Lower leg skin (tissue), 4 donors: ENCODE measurements around the gene RDM1. TPM values are rescaled to one million over a fixed set of nuclear protein-coding genes. Genes with fewer than 3 reads are reported as not detected.

Experiments used
- DNase-seq, 2 donors: peaks; one replicate each; pipeline ENCODE4 v3.0.0-alpha.2; 2019; ENCODE audit warnings: low spot score in 2 of 2
- H3K4me3 ChIP-seq: fragments of 200-600 bp; sonication (generic); 2 replicates; pipeline ENCODE4 v1.5.1; 2017; ENCODE audit warnings: mild to moderate bottlenecking, low read depth; ENCODE audit not compliant: poor library complexity, severe bottlenecking
- POLR2A ChIP-seq, 2 donors: fragments of 450-650 bp; IDR thresholded peaks; one replicate each; pipeline ENCODE4 v1.6.1; 2016 to 2017; ENCODE audit warnings: antibody characterized with exemption in 2 of 2, mild to moderate bottlenecking in 1 of 2, moderate library complexity in 1 of 2
- WGBS, 2 donors: methylation state at CpG; one replicate each; pipeline ENCODE4 v1.1.5; 2018; 5-methylcytosine and 5-hydroxymethylcytosine counted together
- intact Hi-C: fragments of 100-400 bp; cut with DNase I; formaldehyde crosslinking; loops from one replicate; pipeline ENCODE4 v1.15.0; 2023; ENCODE audit warnings: low total_unique reads
- total RNA-seq, 4 donors: library from RNA; depleted of rRNA; stranded (reverse); fragments of >200 nt; gene quantifications; one replicate each; pipeline ENCODE4 v1.1.0, GENCODE V29; 2016
- TF ChIP-seq, protein P1 (sequence below), 3 donors: fragments of 450-650 bp; IDR thresholded peaks; one replicate each; pipeline ENCODE4 v1.5.1; 2016; ENCODE audit warnings: antibody characterized with exemption in 3 of 3, mild to moderate bottlenecking in 3 of 3, moderate library complexity in 2 of 3

The RDM1 gene
- total RNA-seq, 4 donors from 2014 or later: not detected

DNA sequence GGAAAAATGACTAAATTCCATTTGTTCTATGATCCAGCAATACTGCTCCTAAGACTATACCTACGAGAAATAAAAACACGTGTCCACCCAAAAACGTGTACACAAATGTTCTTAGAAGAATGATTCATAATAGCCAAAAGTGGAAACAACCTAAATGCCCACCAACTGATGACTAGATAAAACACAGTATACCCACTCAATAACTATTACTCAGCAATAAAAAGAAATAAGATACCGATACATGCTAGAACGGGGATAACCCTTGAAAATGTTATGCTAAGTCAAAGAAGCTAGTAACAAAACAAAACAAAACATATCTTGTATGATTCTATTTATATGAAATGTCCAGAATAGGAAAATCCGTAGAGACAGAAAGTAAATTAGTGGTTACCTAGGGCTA lies 33.1 kb upstream of the RDM1 start:
- TF ChIP-seq POLR2A (IDR thresholded peaks at IDR 0.05): no peak
- TF ChIP-seq, protein P1, sequence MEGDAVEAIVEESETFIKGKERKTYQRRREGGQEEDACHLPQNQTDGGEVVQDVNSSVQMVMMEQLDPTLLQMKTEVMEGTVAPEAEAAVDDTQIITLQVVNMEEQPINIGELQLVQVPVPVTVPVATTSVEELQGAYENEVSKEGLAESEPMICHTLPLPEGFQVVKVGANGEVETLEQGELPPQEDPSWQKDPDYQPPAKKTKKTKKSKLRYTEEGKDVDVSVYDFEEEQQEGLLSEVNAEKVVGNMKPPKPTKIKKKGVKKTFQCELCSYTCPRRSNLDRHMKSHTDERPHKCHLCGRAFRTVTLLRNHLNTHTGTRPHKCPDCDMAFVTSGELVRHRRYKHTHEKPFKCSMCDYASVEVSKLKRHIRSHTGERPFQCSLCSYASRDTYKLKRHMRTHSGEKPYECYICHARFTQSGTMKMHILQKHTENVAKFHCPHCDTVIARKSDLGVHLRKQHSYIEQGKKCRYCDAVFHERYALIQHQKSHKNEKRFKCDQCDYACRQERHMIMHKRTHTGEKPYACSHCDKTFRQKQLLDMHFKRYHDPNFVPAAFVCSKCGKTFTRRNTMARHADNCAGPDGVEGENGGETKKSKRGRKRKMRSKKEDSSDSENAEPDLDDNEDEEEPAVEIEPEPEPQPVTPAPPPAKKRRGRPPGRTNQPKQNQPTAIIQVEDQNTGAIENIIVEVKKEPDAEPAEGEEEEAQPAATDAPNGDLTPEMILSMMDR (IDR thresholded peaks at IDR 0.05): no peak
- 68 to 75% methylated on average over 6 of the region's 6 CpGs for WGBS, 2 donors
- no peak overlapping the region for H3K4me3 ChIP-seq
- intact Hi-C loops: loop anchor here (10.0 kb wide), 1 partner anchor 521 kb away; the partner anchor contains the start of gene ZNHIT3
- DNase-seq: no peak

DNA sequence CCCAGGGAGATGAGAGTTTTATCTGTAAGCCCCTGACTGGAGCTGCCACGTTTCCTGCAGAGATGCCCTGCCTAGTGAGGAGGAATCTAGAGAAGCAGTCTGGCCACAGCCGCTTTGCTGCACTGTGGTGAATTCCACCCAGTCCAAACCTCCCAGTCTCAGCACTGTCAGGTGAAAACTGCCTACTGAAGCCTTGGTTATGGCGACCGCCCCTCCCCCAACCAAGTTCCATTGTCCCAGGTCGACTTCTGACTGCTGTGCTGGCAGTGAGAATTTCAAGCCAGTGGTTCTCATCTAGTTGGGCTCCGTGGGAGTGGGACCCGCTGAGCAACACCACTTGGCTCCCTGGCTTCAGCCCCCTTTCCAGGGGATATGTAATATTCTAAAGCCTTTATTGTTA lies 23.1 kb upstream of the RDM1 start:
- peak in 1 of 2 donors; percentile 77 for DNase-seq
- TF ChIP-seq, protein P1 (IDR thresholded peaks at IDR 0.05): no peak
- TF ChIP-seq POLR2A (IDR thresholded peaks at IDR 0.05): no peak
- WGBS, 2 donors: 64 to 66% methylated on average over 5 to 7 of the region's 7 CpGs
- intact Hi-C loops: no loop called here
- no peak overlapping the region for H3K4me3 ChIP-seq

DNA sequence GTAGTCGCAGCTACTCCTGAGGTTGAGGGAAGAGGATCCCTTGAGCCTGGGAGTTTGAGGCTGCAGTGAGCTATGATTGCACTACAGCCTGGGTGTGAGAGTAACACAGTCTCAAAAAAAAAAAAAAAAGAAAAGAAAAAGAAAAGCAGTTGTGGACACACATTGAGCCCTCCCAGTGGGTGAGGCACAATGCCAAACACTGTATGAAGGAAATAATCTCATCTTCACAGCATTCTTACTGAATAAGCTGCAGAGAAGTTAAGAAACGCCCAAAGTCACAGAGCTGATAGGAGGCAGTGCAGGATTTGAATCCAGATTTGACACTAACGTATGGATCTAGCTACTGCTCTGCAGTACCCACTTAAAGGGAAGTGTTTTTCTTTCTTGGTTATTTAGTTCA lies 18.8 kb upstream of the RDM1 start:
- WGBS, 2 donors: 63 to 68% methylated on average over 3 of the region's 3 CpGs
- H3K4me3 ChIP-seq: no peak overlapping the region
- DNase-seq: no peak
- intact Hi-C loops: no loop called here
- TF ChIP-seq, protein P1 (IDR thresholded peaks at IDR 0.05): no peak
- no peak for TF ChIP-seq POLR2A (IDR thresholded peaks at IDR 0.05)

DNA sequence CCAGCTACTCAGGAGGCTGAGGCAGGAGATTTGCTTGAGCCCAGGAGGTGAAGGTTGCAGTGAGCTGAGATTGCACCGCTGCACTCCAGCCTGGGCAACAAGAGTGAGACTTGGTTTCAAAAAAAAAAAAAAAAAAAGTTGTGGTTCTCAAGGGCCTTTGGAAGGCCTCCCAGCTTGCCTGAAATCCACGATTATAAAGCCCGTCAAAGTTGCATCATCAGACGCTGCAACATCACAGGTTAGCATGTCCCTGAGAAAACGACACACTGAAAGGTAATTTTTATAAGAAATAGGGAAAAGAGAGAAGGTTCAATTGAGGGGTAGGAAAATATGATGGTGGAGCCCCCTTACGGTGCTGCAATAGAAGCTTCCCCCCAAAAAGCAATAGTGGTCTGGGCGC lies 17.5 kb upstream of the RDM1 start:
- intact Hi-C loops: no loop called here
- TF ChIP-seq, protein P1 (IDR thresholded peaks at IDR 0.05): no peak
- TF ChIP-seq POLR2A (IDR thresholded peaks at IDR 0.05): no peak
- H3K4me3 ChIP-seq: no peak overlapping the region
- DNase-seq: no peak
- 86 to 94% methylated on average over 7 of the region's 7 CpGs for WGBS, 2 donors

DNA sequence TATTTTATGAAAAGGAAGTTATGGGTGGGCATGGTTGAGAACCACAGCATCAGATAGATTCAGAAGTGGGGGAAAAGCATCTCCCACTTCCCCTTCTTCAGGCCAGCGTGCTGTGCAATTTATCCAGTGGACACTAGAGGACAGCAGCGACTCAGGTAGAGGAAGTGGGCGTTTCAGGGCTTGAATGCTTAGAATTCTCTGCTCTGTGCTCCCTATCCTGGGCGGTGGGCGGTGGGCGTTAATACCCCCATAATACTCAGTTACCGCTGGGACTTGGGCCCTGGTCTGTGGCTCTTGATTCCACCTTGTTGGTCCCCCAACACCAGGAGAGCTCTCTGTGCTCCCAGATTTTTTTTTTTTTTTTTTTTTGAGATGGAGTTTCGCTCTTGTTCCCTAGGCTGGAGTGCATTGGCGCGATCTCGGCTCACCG lies 16.6 kb upstream of the RDM1 start:
- DNase-seq: no peak
- no peak overlapping the region for H3K4me3 ChIP-seq
- intact Hi-C loops: no loop called here
- no peak for TF ChIP-seq POLR2A (IDR thresholded peaks at IDR 0.05)
- TF ChIP-seq, protein P1 (IDR thresholded peaks at IDR 0.05): no peak
- 32% methylated on average over 12 of the region's 12 CpGs for WGBS, 2 donors

DNA sequence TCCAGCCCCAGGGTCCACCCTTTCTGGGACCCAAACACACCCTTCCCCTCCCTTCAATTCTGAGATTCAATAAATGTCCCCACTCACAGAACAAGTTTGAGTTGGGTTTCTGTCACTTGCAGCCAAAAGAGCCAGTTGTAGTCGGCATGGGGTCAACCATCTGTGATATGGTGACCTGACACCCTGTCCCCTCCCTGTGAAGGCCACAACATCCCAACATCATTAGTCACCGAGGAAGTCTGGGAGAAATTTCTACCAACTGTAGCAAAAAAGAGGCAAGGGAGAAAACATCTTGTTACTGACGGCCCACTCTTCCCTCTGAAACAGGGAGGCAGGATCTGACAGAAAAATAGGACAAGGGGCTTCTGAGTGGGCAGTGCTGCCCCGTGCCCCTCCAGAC lies 13.6 kb upstream of the RDM1 start:
- H3K4me3 ChIP-seq: no peak overlapping the region
- DNase-seq: no peak
- TF ChIP-seq, protein P1 (IDR thresholded peaks at IDR 0.05): no peak
- no peak for TF ChIP-seq POLR2A (IDR thresholded peaks at IDR 0.05)
- 78 to 83% methylated on average over 4 of the region's 4 CpGs for WGBS, 2 donors
- intact Hi-C loops: no loop called here
